HG03175 (cell line): ENCODE data around the gene PCDHB2.
"Not testable (repeated sequence)": the region's sequence is repeated elsewhere in the genome, so short reads cannot be mapped to it uniquely, and the experiment has no call there.

Source experiments
- ATAC-seq: cut with Tn5 transposase; IDR thresholded peaks from one replicate; pipeline ENCODE4 v1.9.1; 2021; ENCODE audit warnings: mild to moderate bottlenecking, moderate library complexity; ENCODE audit not compliant: unreplicated experiment

The PCDHB2 gene

DNA sequence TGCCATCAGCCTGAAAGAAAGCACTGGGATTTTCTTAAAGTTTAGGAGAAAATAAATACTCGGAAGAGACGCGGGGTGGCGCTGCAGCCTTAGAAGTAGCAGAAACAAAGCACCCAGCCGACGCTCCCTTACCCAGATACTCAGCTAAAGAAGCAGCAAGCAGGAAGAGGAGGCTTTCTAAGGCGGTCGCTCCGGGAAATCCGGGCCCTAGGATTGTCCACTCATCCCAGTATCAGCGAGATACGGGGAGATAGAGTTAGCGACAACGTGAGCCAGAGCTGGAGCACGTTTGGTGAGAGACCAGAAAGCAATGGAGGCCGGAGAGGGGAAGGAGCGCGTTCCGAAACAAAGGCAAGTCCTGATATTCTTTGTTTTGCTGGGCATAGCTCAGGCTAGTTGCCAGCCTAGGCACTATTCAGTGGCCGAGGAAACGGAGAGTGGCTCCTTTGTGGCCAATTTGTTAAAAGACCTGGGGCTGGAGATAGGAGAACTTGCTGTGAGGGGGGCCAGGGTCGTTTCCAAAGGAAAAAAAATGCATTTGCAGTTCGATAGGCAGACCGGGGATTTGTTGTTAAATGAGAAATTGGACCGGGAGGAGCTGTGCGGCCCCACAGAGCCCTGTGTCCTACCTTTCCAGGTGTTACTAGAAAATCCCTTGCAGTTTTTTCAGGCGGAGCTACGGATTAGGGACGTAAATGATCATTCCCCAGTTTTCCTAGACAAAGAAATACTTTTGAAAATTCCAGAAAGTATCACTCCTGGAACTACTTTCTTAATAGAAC is at the start of gene PCDHB2:
TSS of gene PCDHB2 (plus strand) at position 135 of the 782 bp plus-strand sequence. CDS start at position 311, 176 bp downstream.
- no peak for ATAC-seq

DNA sequence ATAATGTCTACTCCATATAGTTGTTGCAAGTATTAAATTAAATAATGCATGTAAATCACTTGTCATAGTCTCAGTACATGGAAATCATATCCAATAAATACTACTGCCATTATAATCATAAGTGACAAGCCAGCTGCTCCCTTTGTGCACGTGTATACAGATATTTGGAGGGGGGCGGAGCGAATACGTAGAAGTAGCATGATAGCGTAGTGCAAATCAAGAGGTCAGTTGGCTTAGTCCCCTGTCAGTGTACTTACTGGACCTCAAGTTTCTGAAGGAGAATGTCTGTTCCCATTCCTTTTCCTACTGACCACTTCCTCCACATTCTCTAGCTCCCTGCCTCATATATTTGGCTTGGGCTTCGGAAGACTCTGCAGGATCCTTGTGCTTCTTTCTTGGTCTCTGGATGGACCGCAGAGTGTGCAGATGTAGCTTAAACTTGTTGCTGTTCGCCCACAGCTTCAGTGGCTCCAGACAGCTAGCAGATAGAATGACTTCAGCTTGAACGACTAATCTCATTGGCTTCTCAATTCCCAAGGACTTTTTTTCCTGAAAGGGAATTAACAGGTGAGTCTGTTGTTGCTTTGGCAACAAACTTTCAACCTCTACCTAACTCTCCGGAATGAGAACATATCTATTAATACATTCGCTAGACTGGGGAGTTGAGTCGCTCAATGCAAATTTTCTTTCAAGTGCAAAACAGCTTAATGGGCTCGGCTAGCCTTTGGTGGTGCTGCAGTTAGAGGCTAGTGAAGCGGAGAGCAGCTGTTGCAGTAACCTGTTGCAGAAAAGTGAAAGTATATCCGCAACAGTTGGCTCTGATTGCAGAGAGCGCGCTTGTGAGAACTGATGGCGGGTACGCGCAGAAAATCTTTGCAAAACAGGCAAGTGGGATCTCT is 43.5 kb upstream of the PCDHB2 start, which contains the start of gene PCDHB1:
TSS of gene PCDHB1 (plus strand) at position 753 of the 899 bp plus-strand sequence. CDS start at position 850, 97 bp downstream.
- no peak for ATAC-seq

DNA sequence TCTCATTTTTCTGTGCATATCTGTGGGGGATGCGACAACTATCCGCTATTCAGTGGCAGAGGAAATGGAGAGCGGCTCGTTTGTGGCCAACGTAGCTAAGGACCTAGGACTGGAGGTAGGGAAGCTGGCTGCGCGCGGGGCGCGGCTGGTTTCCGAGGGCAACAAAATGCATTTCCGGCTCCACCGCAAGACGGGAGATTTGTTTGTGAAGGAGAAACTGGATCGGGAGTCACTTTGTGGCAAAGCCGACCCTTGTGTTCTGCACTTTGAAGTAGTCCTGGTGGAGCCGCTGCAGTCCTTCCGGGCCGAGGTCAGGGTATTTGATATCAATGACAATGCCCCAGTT is 42.9 kb upstream of the PCDHB2 start:
- ATAC-seq: no peak

DNA sequence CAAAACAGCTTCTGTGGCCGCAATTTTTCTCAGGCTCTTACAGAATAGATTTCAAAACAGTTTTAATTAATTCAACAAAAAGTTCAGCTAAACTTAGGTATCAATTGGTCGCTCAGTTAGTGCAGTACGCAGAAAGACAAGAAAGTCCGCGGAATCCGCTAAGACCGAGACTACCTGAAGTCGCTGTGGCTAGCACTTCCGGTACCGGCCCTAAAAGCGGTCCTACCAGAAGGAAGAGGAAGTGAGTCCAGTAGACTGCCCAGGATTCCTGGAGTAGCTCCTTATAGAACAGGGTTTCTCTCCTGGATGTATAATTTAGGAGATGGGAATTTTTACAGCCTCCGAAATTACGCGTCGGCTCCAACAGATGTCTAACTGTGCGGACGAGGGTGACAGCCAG is 16.6 kb upstream of the PCDHB2 start:
- no peak for ATAC-seq

DNA sequence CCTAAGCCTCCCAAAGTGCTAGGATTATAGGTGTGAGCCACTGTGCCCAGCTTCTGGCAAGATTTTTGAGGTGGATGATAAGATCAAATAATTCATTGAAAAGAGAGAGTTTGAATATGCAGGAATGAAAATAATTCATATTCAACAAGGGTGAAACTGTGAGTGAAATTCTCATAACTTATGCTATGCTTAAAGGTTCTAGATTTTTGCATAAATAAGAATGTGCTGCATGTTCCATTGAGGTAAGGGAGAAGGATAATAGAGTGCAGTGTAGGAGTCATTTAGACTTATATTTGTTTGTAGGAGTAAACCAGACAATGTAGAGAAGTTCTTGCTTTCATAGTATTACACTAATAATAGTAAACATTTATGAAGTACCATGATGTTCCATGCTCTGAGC is 12.2 kb upstream of the PCDHB2 start:
- ATAC-seq: no peak

DNA sequence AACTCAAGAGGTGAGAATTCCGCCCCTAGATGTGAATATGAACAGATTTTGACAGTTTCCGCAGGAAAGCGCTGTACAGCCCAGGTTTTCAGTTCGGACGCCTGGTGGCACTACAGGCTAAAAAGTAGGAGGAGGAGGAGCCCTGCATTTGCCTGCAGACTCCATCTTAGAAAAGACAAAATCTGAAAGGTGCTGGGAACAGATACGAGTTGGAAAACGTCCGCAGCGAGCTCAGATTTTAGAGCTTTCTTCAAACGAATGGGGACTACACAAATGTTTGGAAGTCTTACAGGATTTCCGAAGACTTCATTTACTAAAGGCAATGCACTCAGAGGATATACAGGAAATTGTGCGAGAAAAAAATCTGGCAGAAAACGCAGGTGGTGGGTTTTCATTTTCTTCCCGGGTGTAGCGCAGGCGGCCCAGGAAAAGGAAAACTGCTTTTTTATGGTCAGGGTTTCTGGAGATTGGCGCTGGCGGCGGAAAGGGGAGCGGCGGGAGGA is 9.9 kb upstream of the PCDHB2 start:
- peak; percentile 46 for ATAC-seq

DNA sequence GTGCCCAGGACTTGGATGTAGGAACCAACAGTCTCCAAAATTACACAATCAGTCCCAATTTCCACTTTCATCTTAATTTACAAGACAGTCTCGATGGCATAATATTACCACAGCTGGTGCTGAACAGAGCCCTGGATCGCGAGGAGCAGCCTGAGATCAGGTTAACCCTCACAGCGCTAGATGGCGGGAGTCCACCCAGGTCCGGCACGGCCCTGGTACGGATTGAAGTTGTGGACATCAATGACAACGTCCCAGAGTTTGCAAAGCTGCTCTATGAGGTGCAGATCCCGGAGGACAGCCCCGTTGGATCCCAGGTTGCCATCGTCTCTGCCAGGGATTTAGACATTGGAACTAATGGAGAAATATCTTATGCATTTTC is 837 bp downstream of the PCDHB2 start:
- no peak for ATAC-seq

DNA sequence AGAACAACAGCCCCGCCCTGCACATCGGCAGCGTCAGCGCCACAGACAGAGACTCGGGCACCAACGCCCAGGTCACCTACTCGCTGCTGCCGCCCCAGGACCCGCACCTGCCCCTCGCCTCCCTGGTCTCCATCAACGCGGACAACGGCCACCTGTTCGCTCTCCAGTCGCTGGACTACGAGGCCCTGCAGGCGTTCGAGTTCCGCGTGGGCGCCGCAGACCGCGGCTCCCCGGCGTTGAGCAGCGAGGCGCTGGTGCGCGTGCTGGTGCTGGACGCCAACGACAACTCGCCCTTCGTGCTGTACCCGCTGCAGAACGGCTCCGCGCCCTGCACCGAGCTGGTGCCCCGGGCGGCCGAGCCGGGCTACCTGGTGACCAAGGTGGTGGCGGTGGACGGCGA is 1.8 kb downstream of the PCDHB2 start:
- not testable (repeated sequence) for ATAC-seq

DNA sequence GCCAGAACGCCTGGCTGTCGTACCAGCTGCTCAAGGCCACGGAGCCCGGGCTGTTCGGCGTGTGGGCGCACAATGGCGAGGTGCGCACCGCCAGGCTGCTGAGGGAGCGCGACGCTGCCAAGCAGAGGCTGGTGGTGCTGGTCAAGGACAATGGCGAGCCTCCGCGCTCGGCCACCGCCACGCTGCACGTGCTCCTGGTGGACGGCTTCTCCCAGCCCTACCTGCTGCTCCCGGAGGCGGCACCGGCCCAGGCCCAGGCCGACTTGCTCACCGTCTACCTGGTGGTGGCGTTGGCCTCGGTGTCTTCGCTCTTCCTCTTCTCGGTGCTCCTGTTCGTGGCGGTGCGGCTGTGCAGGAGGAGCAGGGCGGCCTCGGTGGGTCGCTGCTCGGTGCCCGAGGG is 2.2 kb downstream of the PCDHB2 start:
- ATAC-seq: not testable (repeated sequence)

DNA sequence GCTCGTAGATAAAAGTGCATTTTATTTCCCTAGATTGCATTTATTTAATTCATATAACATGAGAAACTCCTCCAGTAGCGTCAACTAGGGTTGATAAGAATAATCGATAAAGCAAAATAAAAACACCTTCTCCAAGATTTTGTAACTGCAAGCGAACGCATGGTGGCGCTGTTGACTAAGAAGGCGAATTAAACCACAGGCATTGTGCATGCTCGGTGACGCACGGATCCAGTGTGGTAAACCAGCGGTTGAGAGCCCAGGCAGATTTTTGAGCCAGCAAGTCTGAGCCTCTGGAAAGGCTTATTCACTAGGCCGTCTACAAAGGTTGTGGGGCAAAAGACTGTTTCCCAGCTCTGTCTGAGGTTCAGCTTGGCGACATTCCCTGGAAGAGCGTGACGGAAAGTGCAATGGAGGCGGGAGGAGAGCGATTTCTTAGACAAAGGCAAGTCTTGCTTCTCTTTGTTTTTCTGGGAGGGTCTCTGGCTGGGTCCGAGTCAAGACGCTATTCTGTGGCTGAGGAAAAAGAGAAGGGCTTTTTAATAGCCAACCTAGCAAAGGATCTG is 5.9 kb downstream of the PCDHB2 start, which contains the start of gene PCDHB3:
TSS of gene PCDHB3 (plus strand) at position 231 of the 563 bp plus-strand sequence. CDS start at position 408, 177 bp downstream.
- no peak for ATAC-seq

DNA sequence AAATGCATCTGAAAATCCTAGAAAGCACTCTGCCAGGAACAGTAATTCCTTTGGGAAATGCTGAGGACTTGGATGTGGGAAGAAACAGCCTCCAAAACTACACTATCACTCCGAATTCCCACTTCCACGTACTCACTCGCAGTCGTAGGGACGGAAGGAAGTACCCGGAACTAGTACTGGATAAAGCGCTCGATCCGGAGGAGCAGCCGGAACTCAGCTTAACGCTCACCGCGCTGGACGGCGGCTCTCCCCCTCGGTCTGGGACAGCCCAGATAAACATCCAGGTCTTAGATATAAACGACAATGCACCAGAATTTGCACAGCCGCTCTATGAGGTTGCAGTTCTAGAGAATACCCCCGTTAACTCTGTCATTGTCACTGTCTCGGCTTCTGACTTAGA is 6.6 kb downstream of the PCDHB2 start:
- no peak for ATAC-seq

DNA sequence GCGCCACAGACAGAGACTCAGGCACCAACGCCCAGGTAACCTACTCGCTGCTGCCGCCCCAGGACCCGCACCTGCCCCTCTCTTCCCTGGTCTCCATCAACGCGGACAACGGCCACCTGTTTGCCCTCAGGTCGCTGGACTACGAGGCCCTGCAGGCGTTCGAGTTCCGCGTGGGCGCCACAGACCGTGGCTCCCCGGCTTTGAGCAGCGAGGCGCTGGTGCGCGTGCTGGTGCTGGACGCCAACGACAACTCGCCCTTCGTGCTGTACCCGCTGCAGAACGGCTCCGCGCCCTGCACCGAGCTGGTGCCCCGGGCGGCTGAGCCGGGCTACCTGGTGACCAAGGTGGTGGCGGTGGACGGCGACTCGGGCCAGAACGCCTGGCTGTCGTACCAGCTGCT is 7.7 kb downstream of the PCDHB2 start:
- ATAC-seq: not testable (repeated sequence)

DNA sequence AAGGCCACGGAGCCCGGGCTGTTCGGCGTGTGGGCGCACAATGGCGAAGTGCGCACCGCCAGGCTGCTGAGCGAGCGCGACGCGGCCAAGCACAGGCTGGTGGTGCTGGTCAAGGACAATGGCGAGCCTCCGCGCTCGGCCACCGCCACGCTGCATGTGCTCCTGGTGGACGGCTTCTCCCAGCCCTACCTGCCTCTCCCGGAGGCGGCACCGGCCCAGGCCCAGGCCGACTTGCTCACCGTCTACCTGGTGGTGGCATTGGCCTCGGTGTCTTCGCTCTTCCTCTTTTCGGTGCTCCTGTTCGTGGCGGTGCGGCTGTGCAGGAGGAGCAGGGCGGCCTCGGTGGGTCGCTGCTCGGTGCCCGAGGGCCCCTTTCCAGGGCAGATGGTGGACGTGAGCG is 8.1 kb downstream of the PCDHB2 start:
- not testable (repeated sequence) for ATAC-seq

DNA sequence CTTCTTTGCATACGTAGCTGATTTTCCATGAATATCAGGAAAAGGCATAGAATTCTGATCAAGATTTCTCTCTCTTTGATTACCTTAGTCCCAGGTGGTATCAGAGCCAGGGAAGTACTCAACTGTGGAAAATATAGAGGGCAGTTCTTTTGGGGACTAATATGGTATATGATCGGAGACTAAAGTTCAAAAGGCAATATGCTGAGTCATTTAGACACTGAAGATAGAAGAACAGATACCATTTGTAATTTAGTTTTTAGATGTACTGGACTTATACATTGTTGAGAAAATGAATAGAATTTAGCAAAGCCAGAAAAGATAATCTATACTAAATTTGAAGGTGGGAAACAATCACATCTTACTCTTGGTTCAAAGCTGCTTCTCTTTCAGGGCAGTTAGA is 10.9 kb downstream of the PCDHB2 start:
- ATAC-seq: no peak

DNA sequence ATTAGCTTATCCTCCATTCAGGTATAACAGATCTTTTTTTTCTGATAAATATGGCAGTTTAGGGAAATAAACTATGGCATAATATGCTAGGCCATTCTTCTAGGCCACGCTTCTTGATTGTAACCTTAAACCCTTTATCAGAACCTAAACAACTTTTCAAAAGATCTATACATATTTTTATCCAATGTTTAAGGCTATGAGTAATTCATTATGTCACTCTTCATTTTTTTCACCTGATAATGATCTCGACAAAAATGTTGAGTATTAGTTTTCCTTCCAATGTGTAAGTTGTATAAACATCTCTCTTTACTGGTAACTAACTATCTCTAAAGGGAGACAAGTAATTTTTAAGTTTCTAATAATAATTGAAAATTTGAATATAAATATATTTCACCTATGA is 24.8 kb downstream of the PCDHB2 start:
- no peak for ATAC-seq

DNA sequence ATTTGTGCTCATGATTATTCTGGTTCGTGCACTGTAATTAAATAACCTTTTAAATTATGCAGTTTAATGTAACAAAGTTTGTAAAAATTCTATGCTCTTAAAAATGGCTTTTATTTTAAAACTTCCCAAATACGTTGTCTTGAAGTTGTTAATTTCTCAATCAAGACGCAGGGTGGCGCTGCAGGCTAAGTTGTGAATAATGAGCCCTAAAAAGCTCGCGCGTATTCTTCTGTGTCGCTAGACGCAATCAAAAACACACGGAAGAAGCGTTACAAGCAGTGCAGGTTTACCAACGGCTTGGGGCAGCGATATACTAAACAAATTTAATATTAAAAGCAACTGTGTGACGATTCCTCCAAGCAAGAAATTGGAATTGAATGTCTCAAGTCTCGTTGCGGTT is 27.1 kb downstream of the PCDHB2 start, which contains the start of gene PCDHB4:
TSS of gene PCDHB4 (plus strand) at position 256 of the 400 bp plus-strand sequence. CDS start 181 bp downstream, outside the sequence.
- no peak for ATAC-seq

DNA sequence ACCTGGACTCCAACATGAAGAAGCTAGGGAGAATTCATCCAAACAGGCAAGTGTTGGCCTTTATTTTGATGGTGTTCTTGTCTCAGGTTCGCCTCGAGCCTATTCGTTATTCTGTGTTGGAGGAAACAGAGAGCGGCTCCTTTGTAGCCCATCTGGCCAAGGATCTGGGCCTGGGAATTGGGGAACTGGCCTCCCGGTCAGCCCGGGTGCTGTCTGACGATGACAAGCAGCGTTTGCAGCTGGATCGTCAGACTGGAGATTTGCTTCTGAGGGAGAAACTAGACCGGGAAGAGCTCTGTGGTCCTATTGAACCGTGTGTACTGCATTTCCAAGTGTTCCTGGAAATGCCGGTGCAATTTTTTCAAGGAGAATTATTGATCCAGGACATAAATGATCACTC is 27.6 kb downstream of the PCDHB2 start:
- ATAC-seq: no peak

DNA sequence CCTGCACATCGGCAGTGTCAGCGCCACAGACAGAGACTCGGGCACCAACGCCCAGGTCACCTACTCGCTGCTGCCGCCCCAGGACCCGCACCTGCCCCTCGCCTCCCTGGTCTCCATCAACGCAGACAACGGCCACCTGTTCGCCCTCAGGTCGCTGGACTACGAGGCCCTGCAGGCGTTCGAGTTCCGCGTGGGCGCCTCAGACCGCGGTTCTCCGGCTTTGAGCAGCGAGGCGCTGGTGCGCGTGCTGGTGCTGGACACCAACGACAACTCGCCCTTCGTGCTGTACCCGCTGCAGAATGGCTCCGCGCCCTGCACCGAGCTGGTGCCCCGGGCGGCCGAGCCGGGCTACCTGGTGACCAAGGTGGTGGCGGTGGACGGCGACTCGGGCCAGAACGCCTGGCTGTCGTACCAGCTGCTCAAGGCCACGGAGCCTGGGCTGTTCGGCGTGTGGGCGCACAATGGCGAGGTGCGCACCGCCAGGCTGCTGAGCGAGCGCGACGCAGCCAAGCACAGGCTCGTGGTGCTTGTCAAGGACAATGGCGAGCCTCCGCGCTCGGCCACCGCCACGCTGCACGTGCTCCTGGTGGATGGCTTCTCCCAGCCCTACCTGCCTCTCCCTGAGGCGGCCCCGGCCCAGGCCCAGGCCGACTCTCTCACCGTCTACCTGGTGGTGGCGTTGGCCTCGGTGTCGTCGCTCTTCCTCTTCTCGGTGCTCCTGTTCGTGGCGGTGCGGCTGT is 29.2 kb downstream of the PCDHB2 start:
- ATAC-seq: not testable (repeated sequence)

DNA sequence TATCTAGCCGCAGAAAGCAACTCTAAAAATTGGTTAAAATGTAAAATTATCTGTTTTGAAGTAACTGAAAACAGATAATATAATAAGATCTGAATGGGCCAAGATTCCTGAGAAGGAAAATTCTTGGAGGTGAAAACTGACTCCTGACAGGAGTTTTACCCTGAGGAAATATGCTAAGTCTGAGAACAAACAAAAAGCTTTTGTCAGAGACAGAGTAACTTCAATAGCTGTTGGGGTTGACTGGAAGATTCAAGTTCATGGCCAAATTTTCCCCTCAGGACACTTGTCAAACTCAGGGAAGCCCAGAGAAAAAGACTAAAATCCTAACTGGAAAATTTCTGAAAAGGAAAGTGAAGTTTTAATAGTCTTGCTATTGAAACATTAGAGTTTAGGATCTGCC is 32.9 kb downstream of the PCDHB2 start:
- no peak for ATAC-seq

DNA sequence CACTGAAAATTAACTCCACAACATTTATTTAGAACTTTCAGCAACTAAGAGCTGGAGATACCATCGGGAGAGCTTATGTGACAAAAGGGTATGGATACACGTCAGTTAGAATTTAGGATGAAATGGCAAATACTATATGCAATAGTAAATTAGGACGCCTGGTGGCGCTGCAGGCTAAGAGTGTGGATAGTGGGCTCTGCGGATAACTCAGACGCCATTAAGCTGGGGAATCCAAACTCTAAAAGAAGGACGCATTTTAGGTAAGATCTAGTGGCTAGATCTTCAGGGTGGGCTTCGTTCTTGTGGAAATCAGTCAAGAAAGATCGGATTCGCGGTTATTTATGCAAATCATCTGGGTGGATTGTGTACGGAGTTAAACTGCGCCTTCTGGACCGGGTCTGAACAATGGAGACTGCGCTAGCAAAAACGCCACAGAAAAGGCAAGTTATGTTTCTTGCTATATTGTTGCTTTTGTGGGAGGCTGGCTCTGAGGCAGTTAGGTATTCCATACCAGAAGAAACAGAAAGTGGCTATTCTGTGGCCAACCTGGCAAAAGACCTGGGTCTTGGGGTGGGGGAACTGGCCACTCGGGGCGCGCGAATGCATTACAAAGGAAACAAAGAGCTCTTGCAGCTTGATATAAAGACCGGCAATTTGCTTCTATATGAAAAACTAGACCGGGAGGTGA is 40.8 kb downstream of the PCDHB2 start, which contains the start of gene PCDHB5:
TSS of gene PCDHB5 (plus strand) at position 177 of the 688 bp plus-strand sequence. CDS start at position 406, 229 bp downstream.
- ATAC-seq: no peak
